ENCODE measurements around the gene EVA1A.

GRCh38 chr2:75460630-75461029, 100.1 kb downstream of the EVA1A start:
- TF ChIP-seq POLR2A (IDR thresholded peaks at IDR 0.05) (no peak), CTCF (IDR thresholded peaks at IDR 0.05) (no peak)

Data from testis (tissue), 2 donors.